Measurements from ENCODE around the gene LITAFD. TPM values are rescaled to one million over a fixed set of nuclear protein-coding genes. Genes with fewer than 3 reads are reported as not detected.

The LITAFD gene
- total and polyA plus RNA-seq, 10 of the 15 experiments (the other 5 are each of a cell fraction or from before 2014, with no cell fraction given) = not detected

GRCh38 chr16:8901320-8901861, 19.2 kb downstream of the LITAFD start:
- H3K36me3 ChIP-seq (ENCODE audit: control insufficient read depth in 2 of 2, insufficient read depth in 2 of 2, low read length in 1 of 2) = peaks cover 41 to 74% of the 10 kb centered on the region in 2 experiments
- ATAC-seq = no peak
- no peak overlapping the region for H3K9ac ChIP-seq (ENCODE audit: control insufficient read depth, insufficient read depth, low read length)
- DNase-seq (ENCODE audit: low read depth, low spot score) = no peak
- H2AFZ ChIP-seq (ENCODE audit: control insufficient read depth, low read depth, low read length) = no peak overlapping the region
- no peaks in the 10 kb centered on the region for H3K9me3 ChIP-seq (replicated peaks; ENCODE audit: control insufficient read depth, insufficient read depth, low read length)
- H3K4me1 ChIP-seq (ENCODE audit: control insufficient read depth, insufficient read depth, low read length) = peaks cover 4% of the 10 kb centered on the region; the same call in 1 of the 2 replicates
- no peaks in the 10 kb centered on the region for H4K20me1 ChIP-seq (ENCODE audit: control insufficient read depth, insufficient read depth)
- RAD21 ChIA-PET (ENCODE audit: unreplicated experiment) = interaction anchor here (0.8 to 3.5 kb wide), 5 partner anchors 10 to 238 kb away, joined by 3 to 14 read pairs (median 6); no protein-coding TSS in a partner anchor
- FAIRE-seq = no peak
- no peaks in the 10 kb centered on the region for H3K27me3 ChIP-seq (replicated peaks in 1 of 2; ENCODE audit: control insufficient read depth in 2 of 2, insufficient read depth in 2 of 2, low read length in 1 of 2)
- SMC1A ChIA-PET (ENCODE audit: uncharacterized antibody, unreplicated experiment) = interaction anchor here (1.1 to 4.3 kb wide), 9 partner anchors 11 to 233 kb away, joined by 3 to 28 read pairs (median 5); no protein-coding TSS in a partner anchor
- no peak for TF ChIP-seq FOXM1 (IDR thresholded peaks at IDR 0.05; ENCODE audit: low read depth, low read length)
- TF ChIP-seq IRF4 (IDR thresholded peaks at IDR 0.05; ENCODE audit: low read depth, low read length) = no peak
- TF ChIP-seq, protein P1, sequence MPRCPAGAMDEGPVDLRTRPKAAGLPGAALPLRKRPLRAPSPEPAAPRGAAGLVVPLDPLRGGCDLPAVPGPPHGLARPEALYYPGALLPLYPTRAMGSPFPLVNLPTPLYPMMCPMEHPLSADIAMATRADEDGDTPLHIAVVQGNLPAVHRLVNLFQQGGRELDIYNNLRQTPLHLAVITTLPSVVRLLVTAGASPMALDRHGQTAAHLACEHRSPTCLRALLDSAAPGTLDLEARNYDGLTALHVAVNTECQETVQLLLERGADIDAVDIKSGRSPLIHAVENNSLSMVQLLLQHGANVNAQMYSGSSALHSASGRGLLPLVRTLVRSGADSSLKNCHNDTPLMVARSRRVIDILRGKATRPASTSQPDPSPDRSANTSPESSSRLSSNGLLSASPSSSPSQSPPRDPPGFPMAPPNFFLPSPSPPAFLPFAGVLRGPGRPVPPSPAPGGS (IDR thresholded peaks at IDR 0.05; ENCODE audit: borderline replicate concordance, insufficient read depth, low read depth, low read length, poor library complexity, severe bottlenecking) = no peak
- no peak for TF ChIP-seq NR2F1 (conservative IDR thresholded peaks at IDR 0.05)
- TF ChIP-seq RAD21 (IDR thresholded peaks at IDR 0.05; ENCODE audit: insufficient read depth, low read depth, low read length) = no peak
- TF ChIP-seq YBX1 (IDR thresholded peaks at IDR 0.05) = no peak
- no peak for TF ChIP-seq IKZF1 (conservative IDR thresholded peaks at IDR 0.05)
- no peak for TF ChIP-seq USF2 (IDR thresholded peaks at IDR 0.05; ENCODE audit: borderline replicate concordance, low read depth, low read length)
- TF ChIP-seq SP1 (IDR thresholded peaks at IDR 0.05; ENCODE audit: low read depth, low read length) = no peak
- no peak for TF ChIP-seq PML (IDR thresholded peaks at IDR 0.05; ENCODE audit: low read length)
- H3K79me2 ChIP-seq (ENCODE audit: control insufficient read depth, insufficient read depth, low read length) = no peaks in the 10 kb centered on the region
- no peak overlapping the region for H3K4me2 ChIP-seq (ENCODE audit: control insufficient read depth, insufficient read depth)
- POLR2A ChIA-PET = interaction anchor here (0.6 to 1.1 kb wide), 2 partner anchors 8 to 232 kb away, joined by 3 read pairs; no protein-coding TSS in a partner anchor
- 90% methylated on average over 13 of the region's 13 CpGs for WGBS (ENCODE audit: insufficient coverage, insufficient replicate concordance, low lambda C conversion rate, missing lambda C conversion rate)
- H3K27ac ChIP-seq (ENCODE audit: control insufficient read depth, insufficient read depth) = no peak overlapping the region
- in situ Hi-C loops (cut with MboI) (no loop called here), intact Hi-C loops (cut with micrococcal nuclease; ENCODE audit: unreplicated experiment) (no loop called here)
- CTCF ChIA-PET = interaction anchor here (1.6 to 4.4 kb wide), 6 partner anchors 7 to 233 kb away, joined by 6 to 20 read pairs (median 10); partner anchors contain the start of gene LITAFD
- no TSS peak for BruUV-seq (replicated peaks)
- no peak overlapping the region for H3K4me3 ChIP-seq
